AG04449 (cell line): ENCODE data around the gene AGBL2.

Experiments used
- CTCF ChIA-PET: fragments of 350-600 bp; formaldehyde crosslinking; extraction: SDS; loops from one replicate; lab custom pipeline; 2021; ENCODE audit warnings: antibody characterized with exemption; lab: Yijun Ruan, JAX
- POLR2A ChIA-PET: fragments of 400-600, 350-600 bp; formaldehyde crosslinking; extraction: SDS; loops from one replicate; lab custom pipeline; 2020; ENCODE audit warnings: antibody characterized with exemption, inconsistent platforms; lab: Yijun Ruan, JAX
- DNase-seq: peaks from one replicate; pipeline ENCODE4 v3.0.0-alpha.2; 2010; ENCODE audit warnings: low read depth, low spot score
- H3K4me3 ChIP-seq: 2 replicates; pipeline ENCODE4 v1.5.1; 2011; ENCODE audit warnings: low read depth, mild to moderate bottlenecking, control low read depth, low read length
- TF ChIP-seq, protein P1 (sequence below): IDR thresholded peaks from one replicate; pipeline ENCODE4 v1.5.1; 2011; ENCODE audit warnings: mild to moderate bottlenecking, moderate library complexity, low read length, control low read depth, inconsistent platforms; ENCODE audit not compliant: insufficient read depth; ENCODE audit errors: missing control alignments

The AGBL2 gene

DNA sequence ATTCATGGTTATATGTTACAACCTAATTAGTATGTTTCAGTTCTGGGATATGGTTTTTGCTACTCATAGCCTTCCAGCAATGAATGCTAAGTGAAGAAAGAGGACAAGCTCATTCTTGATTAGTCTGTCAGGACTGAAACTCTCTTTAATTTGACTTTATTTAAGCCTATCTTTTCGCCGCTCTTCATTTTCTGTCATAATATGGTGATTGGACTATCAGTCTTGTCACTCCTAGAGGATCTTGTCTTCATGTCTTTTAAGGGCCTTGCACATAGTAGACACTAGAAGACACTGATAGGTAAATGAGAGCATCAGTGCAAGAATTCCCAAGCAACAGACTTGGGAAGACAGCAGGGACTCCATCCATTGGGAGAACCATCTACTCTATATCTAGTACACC is 53.9 kb downstream of the AGBL2 start:
- TF ChIP-seq, protein P1, sequence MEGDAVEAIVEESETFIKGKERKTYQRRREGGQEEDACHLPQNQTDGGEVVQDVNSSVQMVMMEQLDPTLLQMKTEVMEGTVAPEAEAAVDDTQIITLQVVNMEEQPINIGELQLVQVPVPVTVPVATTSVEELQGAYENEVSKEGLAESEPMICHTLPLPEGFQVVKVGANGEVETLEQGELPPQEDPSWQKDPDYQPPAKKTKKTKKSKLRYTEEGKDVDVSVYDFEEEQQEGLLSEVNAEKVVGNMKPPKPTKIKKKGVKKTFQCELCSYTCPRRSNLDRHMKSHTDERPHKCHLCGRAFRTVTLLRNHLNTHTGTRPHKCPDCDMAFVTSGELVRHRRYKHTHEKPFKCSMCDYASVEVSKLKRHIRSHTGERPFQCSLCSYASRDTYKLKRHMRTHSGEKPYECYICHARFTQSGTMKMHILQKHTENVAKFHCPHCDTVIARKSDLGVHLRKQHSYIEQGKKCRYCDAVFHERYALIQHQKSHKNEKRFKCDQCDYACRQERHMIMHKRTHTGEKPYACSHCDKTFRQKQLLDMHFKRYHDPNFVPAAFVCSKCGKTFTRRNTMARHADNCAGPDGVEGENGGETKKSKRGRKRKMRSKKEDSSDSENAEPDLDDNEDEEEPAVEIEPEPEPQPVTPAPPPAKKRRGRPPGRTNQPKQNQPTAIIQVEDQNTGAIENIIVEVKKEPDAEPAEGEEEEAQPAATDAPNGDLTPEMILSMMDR: no peak
- CTCF ChIA-PET: no interaction called here
- POLR2A ChIA-PET: no interaction called here
- no peak overlapping the region for H3K4me3 ChIP-seq
- no peak for DNase-seq

DNA sequence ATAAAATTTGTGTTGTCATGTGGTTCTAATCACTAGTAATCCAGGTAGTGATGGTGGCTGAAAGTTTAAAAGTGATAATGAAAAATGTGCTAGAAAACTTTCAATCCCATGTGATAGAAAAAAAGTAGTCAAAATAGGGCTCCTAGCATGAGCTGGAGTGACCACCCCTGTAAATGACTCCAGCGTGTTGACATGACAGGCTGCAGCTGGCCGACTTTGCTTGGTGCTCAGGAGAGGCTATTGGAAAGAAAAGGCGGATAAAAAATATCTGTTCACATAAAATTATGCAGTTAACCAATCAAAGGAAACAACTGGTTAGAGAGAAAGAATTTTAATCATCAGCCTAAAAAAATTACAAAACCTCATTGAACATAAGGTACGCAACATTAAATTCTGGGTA is 55.9 kb downstream of the AGBL2 start:
- TF ChIP-seq, protein P1: no peak
- no peak overlapping the region for H3K4me3 ChIP-seq
- ChIA-PET CTCF (no interaction called here), POLR2A (no interaction called here)
- DNase-seq: no peak

DNA sequence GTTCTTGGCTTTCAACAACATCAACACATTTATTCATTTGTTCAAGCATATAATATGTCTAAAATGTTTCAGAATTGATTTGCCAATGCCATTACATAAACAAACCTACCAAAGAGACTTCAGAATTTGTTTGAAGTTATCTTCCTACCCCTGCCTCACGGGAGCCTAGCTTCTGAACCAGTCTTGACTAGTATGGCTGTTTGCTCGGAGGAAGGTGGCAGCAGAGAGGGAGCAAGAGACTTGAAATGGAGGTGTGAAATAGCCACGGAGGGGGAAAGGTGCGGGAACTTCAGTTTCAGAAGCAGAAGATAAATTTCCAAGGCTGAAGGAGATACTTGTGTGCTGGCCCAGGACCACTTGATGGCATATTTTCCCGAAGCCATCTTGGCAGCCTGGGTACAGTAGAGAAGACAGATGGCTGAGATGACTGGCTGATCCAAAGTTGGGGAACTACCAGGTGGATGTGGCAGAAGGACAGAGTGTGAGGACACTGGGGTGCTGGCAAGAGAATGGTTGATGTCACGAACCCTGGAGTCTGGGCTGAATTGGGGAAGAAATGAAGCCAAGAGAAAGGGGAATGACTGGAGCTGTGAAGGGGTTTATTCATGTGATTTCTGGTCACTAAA is 58.8 kb downstream of the AGBL2 start:
- no peak overlapping the region for H3K4me3 ChIP-seq
- TF ChIP-seq, protein P1: no peak
- DNase-seq: no peak
- ChIA-PET CTCF (no interaction called here), POLR2A (no interaction called here)

DNA sequence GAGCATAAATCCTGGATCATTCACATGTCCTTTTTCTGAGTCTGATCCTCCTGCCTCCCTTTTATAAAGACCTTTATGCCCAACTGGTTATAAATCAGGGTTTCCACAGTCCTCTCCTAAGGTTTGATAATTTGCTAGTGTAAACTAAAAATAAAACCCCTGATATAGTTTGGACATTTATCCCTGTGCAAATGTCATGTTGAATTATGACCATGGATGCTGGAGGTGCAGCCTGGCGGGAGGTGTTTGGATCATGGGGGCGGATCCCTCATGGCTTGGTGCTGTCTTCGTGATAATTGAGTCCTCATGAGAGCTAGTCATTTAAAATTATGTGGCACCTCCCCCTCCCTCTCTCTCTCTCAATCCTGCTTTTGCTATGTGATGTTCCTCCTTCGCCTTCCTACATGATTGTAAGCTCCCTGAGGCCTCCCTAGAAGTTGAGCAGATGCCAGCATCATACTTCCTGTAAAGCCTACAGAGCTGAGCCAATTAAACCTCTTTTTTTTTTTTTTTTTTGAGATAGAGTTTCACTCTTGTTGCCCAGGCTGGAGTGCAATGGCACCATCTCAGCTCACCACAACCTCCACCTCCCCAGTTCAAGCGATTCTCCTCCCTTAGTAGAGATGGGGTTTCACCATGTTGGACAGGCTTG is 63.2 kb downstream of the AGBL2 start:
- no peak for DNase-seq
- POLR2A ChIA-PET: no interaction called here
- H3K4me3 ChIP-seq: no peak overlapping the region
- TF ChIP-seq, protein P1: no peak
- CTCF ChIA-PET: no interaction called here

DNA sequence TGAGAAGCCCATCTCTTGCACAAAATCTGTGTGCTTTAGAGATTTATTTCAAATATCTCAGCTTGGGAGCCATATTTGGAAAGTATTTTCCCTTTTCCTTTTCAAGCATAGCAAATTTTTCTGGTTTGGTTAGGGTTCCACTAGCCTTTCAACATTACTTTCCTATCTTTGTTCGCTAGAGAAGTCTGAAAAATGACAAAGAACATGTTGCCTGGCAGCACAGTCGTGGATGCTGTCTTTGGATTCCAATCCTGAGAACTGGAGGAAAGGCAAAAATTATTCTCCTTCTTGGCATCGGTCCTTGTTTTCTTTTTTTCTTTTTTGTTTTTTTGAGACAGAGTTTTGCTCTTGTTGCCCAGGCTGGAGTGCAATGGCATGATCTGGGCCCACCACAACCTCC is 65.9 kb downstream of the AGBL2 start:
- CTCF ChIA-PET: no interaction called here
- POLR2A ChIA-PET: no interaction called here
- no peak for DNase-seq
- TF ChIP-seq, protein P1: no peak
- H3K4me3 ChIP-seq: no peak overlapping the region

DNA sequence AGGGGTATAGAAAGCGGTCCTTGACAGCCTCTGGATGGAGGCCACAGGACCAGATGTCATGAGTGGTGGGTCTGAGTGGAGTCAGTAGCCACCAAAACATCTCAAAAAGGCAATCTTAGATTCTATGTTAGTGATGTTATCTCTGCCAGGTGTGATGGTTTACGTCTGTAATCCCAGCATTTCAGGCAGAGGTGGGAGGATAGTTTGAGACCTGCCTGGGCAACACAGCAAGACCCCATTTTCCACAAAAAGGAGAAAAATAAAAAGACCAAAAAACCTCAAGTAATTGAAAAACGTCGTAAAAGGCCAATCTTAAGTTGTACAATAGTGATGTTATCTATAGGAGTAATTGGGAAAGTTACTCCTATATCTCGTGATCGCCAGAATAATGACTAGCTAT is 69.2 kb downstream of the AGBL2 start:
- no peak for DNase-seq
- H3K4me3 ChIP-seq: no peak overlapping the region
- TF ChIP-seq, protein P1: no peak
- CTCF ChIA-PET: interaction anchor here (1.2 kb wide), 1 partner anchor 53 kb away, joined by 3 read pairs; no protein-coding TSS in a partner anchor
- POLR2A ChIA-PET: no interaction called here
